GM18909 (cell line): ENCODE measurements around the gene MZB1.

Experiments
- ATAC-seq: cut with Tn5 transposase; IDR thresholded peaks from one replicate; pipeline ENCODE4 v1.9.1; 2021; ENCODE audit warnings: mild to moderate bottlenecking; ENCODE audit not compliant: unreplicated experiment, poor library complexity

MZB1 gene

GRCh38 chr5:139389701-139390638 is at the start of gene MZB1:
Gene MZB1, minus strand, starts transcription at chr5:139389913. Its CDS starts 57 bp downstream, at chr5:139389856.
- peak; percentile 41 for ATAC-seq

- peak; percentile 90 for ATAC-seq
Measured at GRCh38 chr5:139439013-139439903, 49.5 kb upstream of the MZB1 start, which contains the start of gene DNAJC18. Gene DNAJC18, minus strand, starts transcription at chr5:139439525. Its CDS starts 80 bp downstream, at chr5:139439445.

GRCh38 chr5:139438707-139439012 is 48.9 kb upstream of the MZB1 start:
- ATAC-seq: no peak

GRCh38 chr5:139435676-139436075 is 46.0 kb upstream of the MZB1 start:
- no peak for ATAC-seq

- no peak for ATAC-seq
Measured at GRCh38 chr5:139431706-139432105, 42.0 kb upstream of the MZB1 start.

- ATAC-seq: no peak
Measured at GRCh38 chr5:139430015-139430414, 40.3 kb upstream of the MZB1 start.

- ATAC-seq: no peak
Measured at GRCh38 chr5:139426203-139426885, 36.6 kb upstream of the MZB1 start.

- no peak for ATAC-seq
Measured at GRCh38 chr5:139425497-139425896, 35.8 kb upstream of the MZB1 start.

- no peak for ATAC-seq
Measured at GRCh38 chr5:139422307-139422893, 32.7 kb upstream of the MZB1 start.

GRCh38 chr5:139419226-139420192 is 29.8 kb upstream of the MZB1 start:
- ATAC-seq: no peak

- ATAC-seq: no peak
Measured at GRCh38 chr5:139418793-139419192, 29.1 kb upstream of the MZB1 start.

GRCh38 chr5:139417214-139417613 is 27.5 kb upstream of the MZB1 start:
- ATAC-seq: no peak

GRCh38 chr5:139416651-139417050 is 26.9 kb upstream of the MZB1 start:
- no peak for ATAC-seq

GRCh38 chr5:139415869-139416268 is 26.2 kb upstream of the MZB1 start:
- no peak for ATAC-seq

- no peak for ATAC-seq
Measured at GRCh38 chr5:139415221-139415861, 25.6 kb upstream of the MZB1 start.

- no peak for ATAC-seq
Measured at GRCh38 chr5:139414581-139415130, 24.9 kb upstream of the MZB1 start.

GRCh38 chr5:139413963-139414362 is 24.2 kb upstream of the MZB1 start:
- peak; percentile 60 for ATAC-seq

GRCh38 chr5:139413153-139413552 is 23.4 kb upstream of the MZB1 start:
- no peak for ATAC-seq
